HepG2 (cell line): ENCODE data around the gene PHLPP2. TPM values are rescaled to one million over a fixed set of nuclear protein-coding genes. Genes with fewer than 3 reads are reported as not detected.

Experiments used
- GATAD1 ChIP-seq: IDR thresholded peaks from 2 replicates; pipeline ENCODE4 v1.6.1; 2016; ENCODE audit warnings: missing genetic modification reagents, missing compliant biosample characterization
- IKZF5 ChIP-seq: IDR thresholded peaks from 2 replicates; pipeline ENCODE4 v1.6.1; 2018; ENCODE audit warnings: missing genetic modification reagents, mild to moderate bottlenecking, missing compliant biosample characterization
- LRRFIP1 ChIP-seq: sonication (generic); formaldehyde crosslinking; conservative IDR thresholded peaks from 2 replicates; pipeline ENCODE4 v1.4.0; 2020; ENCODE audit warnings: missing genetic modification reagents
- NFKB2 ChIP-seq: sonication (generic); formaldehyde crosslinking; IDR thresholded peaks from 2 replicates; pipeline ENCODE4 v1.4.0; 2020; ENCODE audit warnings: missing genetic modification reagents, borderline replicate concordance
- ZEB1 ChIP-seq: IDR thresholded peaks from 2 replicates; pipeline ENCODE4 v1.6.1; 2012; ENCODE audit warnings: mild to moderate bottlenecking, low read depth, inconsistent platforms; ENCODE audit not compliant: insufficient replicate concordance
- ZNF460 ChIP-seq: sonication (generic); formaldehyde crosslinking; IDR thresholded peaks from 2 replicates; pipeline ENCODE4 v1.5.1; 2020; ENCODE audit warnings: missing genetic modification reagents, mild to moderate bottlenecking, borderline replicate concordance
- polyA plus RNA-seq, 8 experiments: library from polyadenylated mRNA; depleted of rRNA in 3 of 8; stranded (reverse) in 7 of 8; unstranded in 1 of 8; fragments of >200 nt; fragmentation: Illumina TruSeq in 4 of 8; extraction: Trizol in 4 of 8; gene quantifications; 2 replicates each; pipeline versions ENCODE4 v1.2.1 to v1.2.3, GENCODE V29; 2011 to 2016; ENCODE audit warnings: low read depth in 4 of 8, missing spikeins in 1 of 8, mixed read lengths in 1 of 8; ENCODE audit not compliant: insufficient read depth in 1 of 8
- total RNA-seq, 5 experiments: library from RNA; depleted of rRNA; stranded (reverse); fragments of >200 nt; fragmentation: Illumina TruSeq; extraction: Trizol; gene quantifications; 2 replicates each; pipeline ENCODE4 v1.2.3, GENCODE V29; 2016; ENCODE audit warnings: low read depth in 1 of 5
- TF ChIP-seq, protein P1 (sequence below): sonication (generic); formaldehyde crosslinking; IDR thresholded peaks from 2 replicates; pipeline ENCODE4 v1.8.1; 2023; ENCODE audit warnings: mild to moderate bottlenecking, missing genetic modification reagents
- TF ChIP-seq, protein P2 (sequence below): sonication (generic); formaldehyde crosslinking; IDR thresholded peaks from 2 replicates; pipeline ENCODE4 v1.5.0; 2020; ENCODE audit warnings: missing genetic modification reagents, mild to moderate bottlenecking, borderline replicate concordance
- TF ChIP-seq, protein P3 (sequence below): sonication (generic); formaldehyde crosslinking; IDR thresholded peaks from 2 replicates; pipeline ENCODE4 v1.8.0; 2022; ENCODE audit warnings: missing genetic modification reagents, mild to moderate bottlenecking, inconsistent platforms, borderline replicate concordance

Gene PHLPP2
- total and polyA plus RNA-seq, 2 of the 13 experiments (the other 11 are each of a cell fraction or from before 2014, with no cell fraction given) = 8.9 TPM

GRCh38 chr16:71629278-71630016 lies 95.1 kb downstream of the PHLPP2 start (continued):
- TF ChIP-seq LRRFIP1 (CRISPR knock-in tag) (no peak), ZNF460 (CRISPR knock-in tag) (no peak), ZEB1 (no peak), IKZF5 (no peak), GATAD1 (CRISPR knock-in tag) (no peak), NFKB2 (CRISPR knock-in tag) (no peak)
- TF ChIP-seq, protein P1, sequence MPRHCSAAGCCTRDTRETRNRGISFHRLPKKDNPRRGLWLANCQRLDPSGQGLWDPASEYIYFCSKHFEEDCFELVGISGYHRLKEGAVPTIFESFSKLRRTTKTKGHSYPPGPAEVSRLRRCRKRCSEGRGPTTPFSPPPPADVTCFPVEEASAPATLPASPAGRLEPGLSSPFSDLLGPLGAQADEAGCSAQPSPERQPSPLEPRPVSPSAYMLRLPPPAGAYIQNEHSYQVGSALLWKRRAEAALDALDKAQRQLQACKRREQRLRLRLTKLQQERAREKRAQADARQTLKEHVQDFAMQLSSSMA (CRISPR knock-in tag) = no peak
- TF ChIP-seq, protein P2, sequence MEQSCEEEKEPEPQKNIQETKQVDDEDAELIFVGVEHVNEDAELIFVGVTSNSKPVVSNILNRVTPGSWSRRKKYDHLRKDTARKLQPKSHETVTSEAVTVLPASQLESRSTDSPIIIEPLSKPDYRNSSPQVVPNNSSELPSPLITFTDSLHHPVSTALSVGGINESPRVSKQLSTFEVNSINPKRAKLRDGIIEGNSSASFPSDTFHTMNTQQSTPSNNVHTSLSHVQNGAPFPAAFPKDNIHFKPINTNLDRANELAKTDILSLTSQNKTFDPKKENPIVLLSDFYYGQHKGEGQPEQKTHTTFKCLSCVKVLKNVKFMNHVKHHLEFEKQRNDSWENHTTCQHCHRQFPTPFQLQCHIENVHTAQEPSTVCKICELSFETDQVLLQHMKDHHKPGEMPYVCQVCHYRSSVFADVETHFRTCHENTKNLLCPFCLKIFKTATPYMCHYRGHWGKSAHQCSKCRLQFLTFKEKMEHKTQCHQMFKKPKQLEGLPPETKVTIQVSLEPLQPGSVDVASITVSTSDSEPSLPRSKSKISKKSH (CRISPR knock-in tag) = no peak
- TF ChIP-seq, protein P3, sequence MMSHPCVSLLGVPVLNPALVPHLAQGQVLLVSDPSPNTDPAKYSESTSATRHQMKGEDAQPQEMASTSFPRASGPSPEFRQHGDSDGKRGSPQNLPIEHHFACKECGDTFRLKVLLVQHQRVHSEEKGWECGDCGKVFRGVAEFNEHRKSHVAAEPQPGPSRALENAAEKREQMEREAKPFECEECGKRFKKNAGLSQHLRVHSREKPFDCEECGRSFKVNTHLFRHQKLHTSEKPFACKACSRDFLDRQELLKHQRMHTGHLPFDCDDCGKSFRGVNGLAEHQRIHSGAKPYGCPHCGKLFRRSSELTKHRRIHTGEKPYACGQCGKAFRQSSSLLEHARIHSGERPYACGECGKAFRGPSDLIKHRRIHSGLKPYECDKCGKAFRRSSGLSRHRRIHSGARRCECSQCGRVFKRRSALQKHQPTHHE (CRISPR knock-in tag) = no peak
- TF ChIP-seq, all 625 proteins: peak for 0
